GM12878 (cell line): ENCODE results near the gene NEU3. TPM values are rescaled to one million over a fixed set of nuclear protein-coding genes. Genes with fewer than 3 reads are reported as not detected.

Experiments used
- ATAC-seq: fragments of 200-7000 bp; cut with Tn5 transposase; 3 replicates; pipeline ENCODE4 v1.9.1; 2020; ENCODE audit warnings: mild to moderate bottlenecking, moderate library complexity
- BruUV-seq: library from RNA; stranded (reverse); fragments of 400-500 nt; replicated peaks from 2 replicates; lab custom pipeline; 2021; lab: Mats Ljungman, UMichigan
- CTCF ChIA-PET: fragments of 300-600 bp; sonication (Branson Sonifier 250); formaldehyde crosslinking; extraction: SDS; loops from one replicate; lab custom pipeline; 2021; ENCODE audit warnings: inconsistent platforms; lab: Yijun Ruan, JAX
- POLR2A ChIA-PET: fragments of 350-600 bp; formaldehyde crosslinking; extraction: SDS; loops from one replicate; lab custom pipeline; 2021; ENCODE audit warnings: inconsistent platforms; lab: Charles Lee
- RAD21 ChIA-PET: fragments of 300-600 bp; sonication (Branson Sonifier 250); formaldehyde crosslinking; loops from one replicate; lab custom pipeline; 2023; ENCODE audit warnings: antibody characterized with exemption; ENCODE audit not compliant: unreplicated experiment; lab: Charles Lee
- SMC1A ChIA-PET: fragments of 300-600 bp; sonication (Branson Sonifier 250); formaldehyde crosslinking; loops from one replicate; lab custom pipeline; 2023; ENCODE audit not compliant: unreplicated experiment, uncharacterized antibody; lab: Charles Lee
- DNase-seq: peaks from one replicate; pipeline ENCODE4 v3.0.0-alpha.2; 2011; ENCODE audit warnings: low read depth, low spot score
- FAIRE-seq: peaks from 3 replicates; lab custom pipeline; 2011; peaks lifted over from hg19 to GRCh38; lab: Jason Lieb, UNC
- H2AFZ ChIP-seq: 2 replicates; pipeline ENCODE4 v1.6.0; 2011; ENCODE audit warnings: low read depth, low read length, control low read depth; ENCODE audit not compliant: control insufficient read depth
- H3K27ac ChIP-seq: 2 replicates; pipeline ENCODE4 v1.5.1; 2011; ENCODE audit warnings: control low read depth; ENCODE audit not compliant: control insufficient read depth, insufficient read depth
- H3K27me3 ChIP-seq, 2 experiments: replicated peaks in 1 of 2; 2 replicates each; pipeline versions ENCODE4 v1.6.0 to v1.6.1; 2011; ENCODE audit warnings: low read length in 1 of 2; ENCODE audit not compliant: control insufficient read depth in 2 of 2, insufficient read depth in 2 of 2
- H3K36me3 ChIP-seq, 2 experiments: 2 replicates each; pipeline ENCODE4 v1.5.1; 2011; ENCODE audit warnings: low read length in 1 of 2; ENCODE audit not compliant: control insufficient read depth in 2 of 2, insufficient read depth in 2 of 2
- H3K4me1 ChIP-seq: 2 replicates; pipeline ENCODE4 v1.6.1; 2011; ENCODE audit warnings: mild to moderate bottlenecking, low read length, moderate library complexity, mixed read lengths; ENCODE audit not compliant: control insufficient read depth, insufficient read depth
- H3K4me2 ChIP-seq: 2 replicates; pipeline ENCODE4 v1.6.0; 2011; ENCODE audit warnings: control low read depth; ENCODE audit not compliant: control insufficient read depth, insufficient read depth
- H3K4me3 ChIP-seq: fragments of 200-600 bp; sonication (generic); 2 replicates; pipeline ENCODE4 v1.5.1; 2016
- H3K79me2 ChIP-seq: 2 replicates; pipeline ENCODE4 v1.6.0; 2011; ENCODE audit warnings: low read length; ENCODE audit not compliant: control insufficient read depth, insufficient read depth
- H3K9ac ChIP-seq: 2 replicates; pipeline ENCODE4 v1.8.0; 2011; ENCODE audit warnings: low read length, control low read depth, mixed read lengths; ENCODE audit not compliant: control insufficient read depth, insufficient read depth
- H3K9me3 ChIP-seq: replicated peaks from 3 replicates; pipeline ENCODE4 v1.5.1; 2011; ENCODE audit warnings: mild to moderate bottlenecking, low read length; ENCODE audit not compliant: control insufficient read depth, insufficient read depth
- H4K20me1 ChIP-seq: 2 replicates; pipeline ENCODE4 v1.6.0; 2011; ENCODE audit not compliant: control insufficient read depth, insufficient read depth
- ATF7 ChIP-seq: fragments of 450-650 bp; IDR thresholded peaks from 2 replicates; pipeline ENCODE4 v1.6.1; 2016; ENCODE audit warnings: low read depth, mild to moderate bottlenecking
- CREB1 ChIP-seq: IDR thresholded peaks from 2 replicates; pipeline ENCODE4 v1.6.1; 2012; ENCODE audit warnings: low read depth, mild to moderate bottlenecking, inconsistent platforms
- FOXK2 ChIP-seq: fragments of 450-650 bp; IDR thresholded peaks from 2 replicates; pipeline ENCODE4 v1.6.1; 2017; ENCODE audit warnings: mild to moderate bottlenecking, moderate library complexity
- HDAC2 ChIP-seq: fragments of 200-600 bp; sonication (generic); IDR thresholded peaks from 2 replicates; pipeline ENCODE4 v1.6.1; 2017
- NR2C2 ChIP-seq: IDR thresholded peaks from 2 replicates; pipeline ENCODE4 v1.6.1; 2011; ENCODE audit warnings: borderline replicate concordance, low read depth; ENCODE audit not compliant: control insufficient read depth, insufficient read length
- RAD51 ChIP-seq: fragments of 450-650 bp; IDR thresholded peaks from 2 replicates; pipeline ENCODE4 v1.6.1; 2016; ENCODE audit warnings: moderate library complexity, mild to moderate bottlenecking, inconsistent platforms
- RBBP5 ChIP-seq: fragments of 200-600 bp; sonication (generic); conservative IDR thresholded peaks from 2 replicates; pipeline ENCODE4 v1.6.1; 2016
- RUNX3 ChIP-seq: IDR thresholded peaks from 2 replicates; pipeline ENCODE4 v1.6.1; 2012; ENCODE audit warnings: low read length, inconsistent platforms
- SREBF2 ChIP-seq: IDR thresholded peaks from 2 replicates; pipeline ENCODE4 v1.6.1; 2012; ENCODE audit warnings: mild to moderate bottlenecking, low read length
- STAT1 ChIP-seq: fragments of 450-650 bp; conservative IDR thresholded peaks from 2 replicates; pipeline ENCODE4 v1.6.1; 2014; ENCODE audit warnings: antibody characterized with exemption, mild to moderate bottlenecking
- TAF1 ChIP-seq: IDR thresholded peaks from 2 replicates; pipeline ENCODE4 v1.6.1; 2011; ENCODE audit warnings: mild to moderate bottlenecking, low read depth, low read length, borderline replicate concordance
- YY1 ChIP-seq: IDR thresholded peaks from 2 replicates; pipeline ENCODE4 v1.6.1; 2011; ENCODE audit warnings: low read depth, mild to moderate bottlenecking, low read length
- WGBS: methylation state at CpG from one replicate; pipeline ENCODE4 v1.1.6; 2016; ENCODE audit warnings: low lambda C conversion rate; ENCODE audit not compliant: insufficient replicate concordance, insufficient coverage; ENCODE audit errors: missing lambda C conversion rate; 5-methylcytosine and 5-hydroxymethylcytosine counted together
- in situ Hi-C: fragments of 300-500 bp; cut with MboI; formaldehyde crosslinking; loops from 9 replicates; pipeline ENCODE4 v1.14.3; 2018; ENCODE audit warnings: mixed read lengths
- intact Hi-C: fragments of 100-400 bp; cut with micrococcal nuclease; formaldehyde crosslinking; loops from one replicate; pipeline ENCODE4 v1.14.2; 2022; ENCODE audit not compliant: unreplicated experiment
- polyA plus RNA-seq, 11 experiments: library from polyadenylated mRNA; depleted of rRNA in 4 of 11; unstranded in 6 of 11; stranded (reverse) in 5 of 11; fragments of >200 nt; fragmentation: Nextera tagmentation in 4 of 11; fragmentation: Illumina TruSeq in 1 of 11; extraction: Ambion mirVana in 4 of 11; extraction: Trizol in 1 of 11; gene quantifications; 1 replicate in 1 of 11; 2 replicates in 10 of 11; pipeline versions ENCODE4 v1.2.1 to v1.2.3, GENCODE V29; 2011 to 2016; ENCODE audit warnings: inconsistent platforms in 2 of 11, missing spikeins in 2 of 11, low read depth in 1 of 11
- total RNA-seq, 4 experiments: library from RNA; depleted of rRNA in 3 of 4; stranded (reverse); fragments of >200 nt in 3 of 4; fragmentation: Illumina TruSeq in 1 of 4; extraction: Trizol in 1 of 4; gene quantifications; 2 replicates each; pipeline versions ENCODE4 v1.2.1 to v1.2.3, GENCODE V29; 2013 to 2021
- TF ChIP-seq, protein P1 (sequence below): fragments of 150-350 bp; IDR thresholded peaks from 2 replicates; pipeline ENCODE4 v1.6.1; 2014; ENCODE audit warnings: mild to moderate bottlenecking, low read depth, low read length

Gene NEU3
- total and polyA plus RNA-seq, 10 of the 15 experiments (the other 5 are each of a cell fraction or from before 2014, with no cell fraction given), result 2.5 to 20.3 (median 13.4) TPM

GRCh38 chr11:75011872-75012271, 23.1 kb downstream of the NEU3 start:
- RAD21 ChIA-PET, result no interaction called here
- TF ChIP-seq SREBF2 (no peak), ATF7 (no peak), CREB1 (no peak), HDAC2 (no peak), RBBP5 (no peak), YY1 (no peak), NR2C2 (no peak), TAF1 (no peak), RUNX3 (no peak), FOXK2 (no peak), RAD51 (no peak), STAT1 (no peak)
- TF ChIP-seq, protein P1, sequence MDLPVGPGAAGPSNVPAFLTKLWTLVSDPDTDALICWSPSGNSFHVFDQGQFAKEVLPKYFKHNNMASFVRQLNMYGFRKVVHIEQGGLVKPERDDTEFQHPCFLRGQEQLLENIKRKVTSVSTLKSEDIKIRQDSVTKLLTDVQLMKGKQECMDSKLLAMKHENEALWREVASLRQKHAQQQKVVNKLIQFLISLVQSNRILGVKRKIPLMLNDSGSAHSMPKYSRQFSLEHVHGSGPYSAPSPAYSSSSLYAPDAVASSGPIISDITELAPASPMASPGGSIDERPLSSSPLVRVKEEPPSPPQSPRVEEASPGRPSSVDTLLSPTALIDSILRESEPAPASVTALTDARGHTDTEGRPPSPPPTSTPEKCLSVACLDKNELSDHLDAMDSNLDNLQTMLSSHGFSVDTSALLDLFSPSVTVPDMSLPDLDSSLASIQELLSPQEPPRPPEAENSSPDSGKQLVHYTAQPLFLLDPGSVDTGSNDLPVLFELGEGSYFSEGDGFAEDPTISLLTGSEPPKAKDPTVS, result no peak
- TF ChIP-seq, all 136 proteins: peak for 0
- FAIRE-seq, result no peak
- WGBS, result 98% methylated on average over 6 of the region's 6 CpGs
- BruUV-seq, result no TSS peak
- ChIA-PET SMC1A (interaction anchor here (0.6 to 1.2 kb wide), 4 partner anchors 10 to 86 kb away, joined by 3 to 7 read pairs (median 4); partner anchors contain the start of gene NEU3), POLR2A (no interaction called here), CTCF (interaction anchor here (1.2 to 3.4 kb wide), 4 partner anchors 11 to 194 kb away, joined by 3 to 16 read pairs (median 9); no protein-coding TSS in a partner anchor)
- Histone ChIP-seq H3K9me3 (no peaks in the 10 kb centered on the region), H3K27me3 (no peaks in the 10 kb centered on the region), H3K4me2 (no peak overlapping the region), H3K4me1 (no peaks in the 10 kb centered on the region), H3K9ac (no peak overlapping the region), H3K36me3 (peaks cover 0 to 19% of the 10 kb centered on the region in 2 experiments; a peak in 3 of 4 replicates), H3K27ac (no peak overlapping the region), H3K79me2 (no peaks in the 10 kb centered on the region), H4K20me1 (no peaks in the 10 kb centered on the region), H3K4me3 (no peak overlapping the region), H2AFZ (no peak overlapping the region)
- intact Hi-C loops, result no loop called here
- in situ Hi-C loops, result no loop called here
- no peak for ATAC-seq
- DNase-seq, result no peak
